Right atrium auricular region (tissue), 2 donors: ENCODE measurements around the gene MRPS24. TPM values are rescaled to one million over a fixed set of nuclear protein-coding genes. Genes with fewer than 3 reads are reported as not detected.
"Not testable (repeated sequence)": the region's sequence is repeated elsewhere in the genome, so short reads cannot be mapped to it uniquely, and the experiment has no call there.

Experiments used
- DNase-seq: peaks from one replicate; pipeline ENCODE4 v3.0.0-alpha.2; 2019; ENCODE audit warnings: low spot score
- H3K27ac ChIP-seq, 2 donors: fragments of 200-600 bp; sonication (generic); 1 replicate in 1 of 2; 2 replicates in 1 of 2; pipeline ENCODE4 v1.5.1; 2016 to 2019
- H3K27me3 ChIP-seq, 2 donors: fragments of 200-600 bp; sonication (generic); one replicate each; pipeline versions ENCODE4 v1.5.1 to v1.6.0; 2017 to 2019
- H3K36me3 ChIP-seq: fragments of 200-600 bp; sonication (generic); one replicate; pipeline ENCODE4 v1.5.1; 2016
- H3K4me1 ChIP-seq, 2 donors: fragments of 200-600 bp; sonication (generic); one replicate each; pipeline versions ENCODE4 v1.5.1 to v1.6.0; 2017 to 2019
- H3K4me3 ChIP-seq, 2 donors: fragments of 200-600 bp; sonication (generic); 1 replicate in 1 of 2; 2 replicates in 1 of 2; pipeline ENCODE4 v1.5.1; 2017 to 2019; ENCODE audit warnings: mild to moderate bottlenecking in 1 of 2, moderate library complexity in 1 of 2
- H3K9me3 ChIP-seq, 2 donors: fragments of 200-600 bp; sonication (generic); one replicate each; pipeline ENCODE4 v1.5.1; 2019
- CTCF ChIP-seq, 2 donors: fragments of 200-600 bp; sonication (generic); IDR thresholded peaks; one replicate each; pipeline ENCODE4 v1.5.1; 2019; ENCODE audit warnings: antibody characterized with exemption in 2 of 2
- total RNA-seq, 2 donors: library from RNA; depleted of rRNA; stranded (reverse); fragments of >200 nt; gene quantifications; one replicate each; pipeline ENCODE4 v1.1.0, GENCODE V29; 2016

The MRPS24 gene
- total RNA-seq, 2 donors from 2014 or later = 127 to 171 TPM

- DNase-seq = no peak
- no peaks in the 10 kb centered on the region for H3K4me1 ChIP-seq
- no peak overlapping the region for H3K4me3 ChIP-seq
- no peak overlapping the region for H3K27ac ChIP-seq
- H3K27me3 ChIP-seq = no peaks in the 10 kb centered on the region
- no peaks in the 10 kb centered on the region for H3K36me3 ChIP-seq
- no peak for TF ChIP-seq CTCF (IDR thresholded peaks at IDR 0.05)
- no peaks in the 10 kb centered on the region for H3K9me3 ChIP-seq
These were observed 25.1 kb downstream of the MRPS24 start for GRCh38 chr7:43844257-43844656.

- no peak for TF ChIP-seq CTCF (IDR thresholded peaks at IDR 0.05)
- H3K27ac ChIP-seq = no peak overlapping the region
- DNase-seq = no peak
- H3K4me1 ChIP-seq = no peaks in the 10 kb centered on the region
- H3K9me3 ChIP-seq = no peaks in the 10 kb centered on the region
- H3K4me3 ChIP-seq = no peak overlapping the region
- no peaks in the 10 kb centered on the region for H3K36me3 ChIP-seq
- no peaks in the 10 kb centered on the region for H3K27me3 ChIP-seq
These were observed 26.0 kb downstream of the MRPS24 start for GRCh38 chr7:43843296-43843695.

GRCh38 chr7:43838201-43838658 is 31.1 kb downstream of the MRPS24 start:
- Histone ChIP-seq H3K27ac (no peak overlapping the region), H3K4me3 (peak overlapping the region in 1 of 2 donors; percentile 35)
- TF ChIP-seq CTCF (IDR thresholded peaks at IDR 0.05) = no peak

GRCh38 chr7:43834463-43835251 is 34.7 kb downstream of the MRPS24 start:
- Histone ChIP-seq H3K36me3 (no peaks in the 10 kb centered on the region), H3K4me1 (no peaks in the 10 kb centered on the region), H3K4me3 (peak overlapping the region in 1 of 2 donors; percentile 16), H3K27me3 (no peaks in the 10 kb centered on the region), H3K27ac (no peak overlapping the region), H3K9me3 (no peaks in the 10 kb centered on the region)
- no peak for TF ChIP-seq CTCF (IDR thresholded peaks at IDR 0.05)
- DNase-seq = no peak

More at GRCh38 chr7:43838201-43838658, 31.1 kb downstream of the MRPS24 start:
- H3K9me3 ChIP-seq = no peaks in the 10 kb centered on the region
- no peaks in the 10 kb centered on the region for H3K36me3 ChIP-seq
- H3K4me1 ChIP-seq = no peaks in the 10 kb centered on the region
- DNase-seq = no peak
- no peaks in the 10 kb centered on the region for H3K27me3 ChIP-seq

- H3K4me3 ChIP-seq, H3K4me1 ChIP-seq, H3K36me3 ChIP-seq, H3K27me3 ChIP-seq, DNase-seq, H3K27ac ChIP-seq, H3K9me3 ChIP-seq: not testable (repeated sequence)
These were observed 38.4 kb downstream of the MRPS24 start for GRCh38 chr7:43830917-43831316.

GRCh38 chr7:43825391-43825808 is 43.9 kb downstream of the MRPS24 start:
- Histone ChIP-seq H3K9me3 (no peaks in the 10 kb centered on the region), H3K4me3 (no peak overlapping the region), H3K4me1 (no peaks in the 10 kb centered on the region), H3K36me3 (no peaks in the 10 kb centered on the region), H3K27ac (no peak overlapping the region), H3K27me3 (no peaks in the 10 kb centered on the region)
- no peak for DNase-seq
- TF ChIP-seq CTCF (IDR thresholded peaks at IDR 0.05) = no peak
